Measurements from ENCODE around the gene C11orf24. TPM values are rescaled to one million over a fixed set of nuclear protein-coding genes. Genes with fewer than 3 reads are reported as not detected.
A peak's percentile ranks its signal among the peaks of the same experiment; 100 is the strongest.

The C11orf24 gene
- polyA plus RNA-seq, 1 of the 3 experiments (the other 2 are of a cell fraction): 50.9 TPM

DNA sequence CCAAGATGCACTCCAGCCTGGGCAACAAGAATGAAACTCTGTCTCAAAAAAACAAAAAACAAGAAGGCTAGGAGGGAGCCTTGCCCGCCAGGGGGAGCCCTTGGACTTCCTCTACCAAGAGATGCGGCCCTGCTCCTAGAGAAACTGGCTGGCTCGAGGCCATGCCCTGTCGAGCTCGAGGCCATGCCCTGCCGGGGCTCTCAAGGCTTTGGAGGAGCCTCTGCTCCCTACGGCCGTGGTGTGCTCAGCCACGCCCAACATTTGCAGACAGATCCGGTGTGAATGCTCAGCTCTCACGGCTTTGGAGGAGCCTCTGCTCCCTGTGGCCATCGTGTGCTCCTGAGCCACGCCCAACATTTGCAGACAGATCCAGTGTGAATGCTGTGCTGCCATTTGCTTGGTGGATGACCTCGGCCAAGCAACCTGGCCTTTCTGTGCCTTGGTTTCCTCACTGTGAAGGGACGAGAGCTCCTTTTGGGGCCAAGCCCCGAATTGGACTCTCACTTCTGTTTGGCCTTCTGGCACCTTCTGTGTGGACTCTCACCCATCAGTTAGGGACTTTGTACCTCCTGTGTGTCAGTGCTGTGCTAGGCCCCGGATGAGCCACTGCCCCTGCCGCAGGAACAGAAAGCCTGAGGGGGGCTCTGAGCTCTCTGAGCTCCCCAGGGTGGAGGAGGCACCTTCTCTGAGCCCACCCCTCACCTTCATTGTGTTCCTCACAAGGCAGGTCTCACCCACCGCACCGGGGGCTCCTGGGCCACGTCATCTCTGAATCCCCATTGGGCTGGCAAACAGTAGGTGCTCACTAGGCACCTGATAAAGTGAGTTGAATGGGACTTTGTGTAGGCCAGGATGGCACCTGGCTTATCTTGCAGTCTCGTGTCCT, 14.1 kb downstream of the C11orf24 start:
- no peak overlapping the region for H3K9ac ChIP-seq
- H3K27me3 ChIP-seq (ENCODE audit: insufficient read depth): no peaks in the 10 kb centered on the region
- no peak overlapping the region for H3K4me2 ChIP-seq
- DNase-seq: peak; percentile 88
- ChIA-PET POLR2A (interaction anchor here (0.9 to 2.8 kb wide), 2 partner anchors 13 to 39 kb away, joined by 3 to 13 read pairs; partner anchors contain the start of gene C11orf24), CTCF (interaction anchor here (0.6 to 11.3 kb wide), 55 partner anchors 8 to 632 kb away, joined by 3 to 170 read pairs (median 5); partner anchors contain the start of gene C11orf24)
- peaks cover 0 to 4% of the 10 kb centered on the region in 2 experiments; a peak in 2 of 4 replicates for H3K4me1 ChIP-seq (ENCODE audit: control insufficient read depth in 1 of 2, insufficient read depth in 2 of 2, low read depth in 1 of 2, low read length in 1 of 2)
- no peaks in the 10 kb centered on the region for H3K9me2 ChIP-seq
- H3K27ac ChIP-seq (ENCODE audit: low read depth in 2 of 2, low read length in 1 of 2): no peak overlapping the region
- no peaks in the 10 kb centered on the region for H3F3A ChIP-seq (replicated peaks; ENCODE audit: insufficient read depth)
- H2AFZ ChIP-seq (ENCODE audit: low read depth): peak overlapping the region; percentile 69; the same call in 1 of the 2 replicates
- no peaks in the 10 kb centered on the region for H4K20me1 ChIP-seq (ENCODE audit: insufficient read depth)
- no peaks in the 10 kb centered on the region for H3K79me2 ChIP-seq (ENCODE audit: insufficient read depth)
- no peaks in the 10 kb centered on the region for H3K9me3 ChIP-seq
- peaks cover 0 to 20% of the 10 kb centered on the region in 2 experiments for H3K36me3 ChIP-seq (replicated peaks in 1 of 2; ENCODE audit: control insufficient read depth in 1 of 2, insufficient read depth in 2 of 2, low read length in 1 of 2)
- peak overlapping the region in 1 of 2 experiments; percentile 13; a peak in 1 of 4 replicates for H3K4me3 ChIP-seq (ENCODE audit: low read depth in 2 of 2, low read length in 1 of 2)
- WGBS (ENCODE audit: low lambda C conversion rate): 54% methylated on average over 15 of the region's 22 CpGs
- TF ChIP-seq GATA2 (CRISPR knock-in tag; IDR thresholded peaks at IDR 0.05) (no peak), FOXJ3 (CRISPR knock-in tag; IDR thresholded peaks at IDR 0.05) (no peak), NFIC (IDR thresholded peaks at IDR 0.05; ENCODE audit: borderline replicate concordance) (peak; percentile 73), NRF1 (IDR thresholded peaks at IDR 0.05; ENCODE audit: low read depth, low read length) (no peak), MEF2A (IDR thresholded peaks at IDR 0.05; ENCODE audit: borderline replicate concordance, low read depth) (no peak), TEAD4 (IDR thresholded peaks at IDR 0.05; ENCODE audit: borderline replicate concordance, insufficient read depth) (no peak), RCOR1 (IDR thresholded peaks at IDR 0.05; ENCODE audit: low read length) (no peak), GABPA (IDR thresholded peaks at IDR 0.05; ENCODE audit: low read depth) (no peak), EP300 (IDR thresholded peaks at IDR 0.05; ENCODE audit: borderline replicate concordance in 1 of 2, low read depth in 1 of 2, low read length in 1 of 2) (no peak), FOXM1 (IDR thresholded peaks at IDR 0.05; ENCODE audit: low read depth) (no peak), CHD2 (IDR thresholded peaks at IDR 0.05; ENCODE audit: low read length, partially characterized antibody) (no peak), SMC3 (IDR thresholded peaks at IDR 0.05; ENCODE audit: low read depth, low read length) (peak; percentile 89), TCF12 (IDR thresholded peaks at IDR 0.05) (no peak), EZH2phosphoT487 (IDR thresholded peaks at IDR 0.05; ENCODE audit: borderline replicate concordance, low read depth) (no peak), FOSL2 (IDR thresholded peaks at IDR 0.05; ENCODE audit: borderline replicate concordance, low read depth) (no peak), POLR2AphosphoS5 (IDR thresholded peaks at IDR 0.05; ENCODE audit: low read depth, low read length) (no peak), TAF1 (IDR thresholded peaks at IDR 0.05; ENCODE audit: borderline replicate concordance, low read depth, low read length) (no peak), JUND (IDR thresholded peaks at IDR 0.05) (no peak), RAD21 (IDR thresholded peaks at IDR 0.05; ENCODE audit: low read length) (peak; percentile 86), YY1 (IDR thresholded peaks at IDR 0.05; ENCODE audit: low read depth) (no peak), RFX5 (IDR thresholded peaks at IDR 0.05; ENCODE audit: low read length) (no peak)
- TF ChIP-seq, protein P1, sequence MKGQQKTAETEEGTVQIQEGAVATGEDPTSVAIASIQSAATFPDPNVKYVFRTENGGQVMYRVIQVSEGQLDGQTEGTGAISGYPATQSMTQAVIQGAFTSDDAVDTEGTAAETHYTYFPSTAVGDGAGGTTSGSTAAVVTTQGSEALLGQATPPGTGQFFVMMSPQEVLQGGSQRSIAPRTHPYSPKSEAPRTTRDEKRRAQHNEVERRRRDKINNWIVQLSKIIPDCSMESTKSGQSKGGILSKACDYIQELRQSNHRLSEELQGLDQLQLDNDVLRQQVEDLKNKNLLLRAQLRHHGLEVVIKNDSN (IDR thresholded peaks at IDR 0.05; ENCODE audit: borderline replicate concordance, low read depth): no peak
- TF ChIP-seq, protein P2, sequence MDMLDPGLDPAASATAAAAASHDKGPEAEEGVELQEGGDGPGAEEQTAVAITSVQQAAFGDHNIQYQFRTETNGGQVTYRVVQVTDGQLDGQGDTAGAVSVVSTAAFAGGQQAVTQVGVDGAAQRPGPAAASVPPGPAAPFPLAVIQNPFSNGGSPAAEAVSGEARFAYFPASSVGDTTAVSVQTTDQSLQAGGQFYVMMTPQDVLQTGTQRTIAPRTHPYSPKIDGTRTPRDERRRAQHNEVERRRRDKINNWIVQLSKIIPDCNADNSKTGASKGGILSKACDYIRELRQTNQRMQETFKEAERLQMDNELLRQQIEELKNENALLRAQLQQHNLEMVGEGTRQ (IDR thresholded peaks at IDR 0.05; ENCODE audit: borderline replicate concordance, low read depth, low read length): no peak
- TF ChIP-seq, protein P3, sequence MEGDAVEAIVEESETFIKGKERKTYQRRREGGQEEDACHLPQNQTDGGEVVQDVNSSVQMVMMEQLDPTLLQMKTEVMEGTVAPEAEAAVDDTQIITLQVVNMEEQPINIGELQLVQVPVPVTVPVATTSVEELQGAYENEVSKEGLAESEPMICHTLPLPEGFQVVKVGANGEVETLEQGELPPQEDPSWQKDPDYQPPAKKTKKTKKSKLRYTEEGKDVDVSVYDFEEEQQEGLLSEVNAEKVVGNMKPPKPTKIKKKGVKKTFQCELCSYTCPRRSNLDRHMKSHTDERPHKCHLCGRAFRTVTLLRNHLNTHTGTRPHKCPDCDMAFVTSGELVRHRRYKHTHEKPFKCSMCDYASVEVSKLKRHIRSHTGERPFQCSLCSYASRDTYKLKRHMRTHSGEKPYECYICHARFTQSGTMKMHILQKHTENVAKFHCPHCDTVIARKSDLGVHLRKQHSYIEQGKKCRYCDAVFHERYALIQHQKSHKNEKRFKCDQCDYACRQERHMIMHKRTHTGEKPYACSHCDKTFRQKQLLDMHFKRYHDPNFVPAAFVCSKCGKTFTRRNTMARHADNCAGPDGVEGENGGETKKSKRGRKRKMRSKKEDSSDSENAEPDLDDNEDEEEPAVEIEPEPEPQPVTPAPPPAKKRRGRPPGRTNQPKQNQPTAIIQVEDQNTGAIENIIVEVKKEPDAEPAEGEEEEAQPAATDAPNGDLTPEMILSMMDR (IDR thresholded peaks at IDR 0.05): peak; percentile 87
- TF ChIP-seq, protein P4, sequence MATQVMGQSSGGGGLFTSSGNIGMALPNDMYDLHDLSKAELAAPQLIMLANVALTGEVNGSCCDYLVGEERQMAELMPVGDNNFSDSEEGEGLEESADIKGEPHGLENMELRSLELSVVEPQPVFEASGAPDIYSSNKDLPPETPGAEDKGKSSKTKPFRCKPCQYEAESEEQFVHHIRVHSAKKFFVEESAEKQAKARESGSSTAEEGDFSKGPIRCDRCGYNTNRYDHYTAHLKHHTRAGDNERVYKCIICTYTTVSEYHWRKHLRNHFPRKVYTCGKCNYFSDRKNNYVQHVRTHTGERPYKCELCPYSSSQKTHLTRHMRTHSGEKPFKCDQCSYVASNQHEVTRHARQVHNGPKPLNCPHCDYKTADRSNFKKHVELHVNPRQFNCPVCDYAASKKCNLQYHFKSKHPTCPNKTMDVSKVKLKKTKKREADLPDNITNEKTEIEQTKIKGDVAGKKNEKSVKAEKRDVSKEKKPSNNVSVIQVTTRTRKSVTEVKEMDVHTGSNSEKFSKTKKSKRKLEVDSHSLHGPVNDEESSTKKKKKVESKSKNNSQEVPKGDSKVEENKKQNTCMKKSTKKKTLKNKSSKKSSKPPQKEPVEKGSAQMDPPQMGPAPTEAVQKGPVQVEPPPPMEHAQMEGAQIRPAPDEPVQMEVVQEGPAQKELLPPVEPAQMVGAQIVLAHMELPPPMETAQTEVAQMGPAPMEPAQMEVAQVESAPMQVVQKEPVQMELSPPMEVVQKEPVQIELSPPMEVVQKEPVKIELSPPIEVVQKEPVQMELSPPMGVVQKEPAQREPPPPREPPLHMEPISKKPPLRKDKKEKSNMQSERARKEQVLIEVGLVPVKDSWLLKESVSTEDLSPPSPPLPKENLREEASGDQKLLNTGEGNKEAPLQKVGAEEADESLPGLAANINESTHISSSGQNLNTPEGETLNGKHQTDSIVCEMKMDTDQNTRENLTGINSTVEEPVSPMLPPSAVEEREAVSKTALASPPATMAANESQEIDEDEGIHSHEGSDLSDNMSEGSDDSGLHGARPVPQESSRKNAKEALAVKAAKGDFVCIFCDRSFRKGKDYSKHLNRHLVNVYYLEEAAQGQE (IDR thresholded peaks at IDR 0.05; ENCODE audit: low read depth, low read length): no peak
- TF ChIP-seq, protein P5, sequence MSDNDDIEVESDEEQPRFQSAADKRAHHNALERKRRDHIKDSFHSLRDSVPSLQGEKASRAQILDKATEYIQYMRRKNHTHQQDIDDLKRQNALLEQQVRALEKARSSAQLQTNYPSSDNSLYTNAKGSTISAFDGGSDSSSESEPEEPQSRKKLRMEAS (IDR thresholded peaks at IDR 0.05; ENCODE audit: low read depth): peak; percentile 92

Data from SK-N-SH (cell line).